ENCODE data around the gene MND1. TPM values are rescaled to one million over a fixed set of nuclear protein-coding genes. Genes with fewer than 3 reads are reported as not detected.
"Not testable (repeated sequence)": the region's sequence is repeated elsewhere in the genome, so short reads cannot be mapped to it uniquely, and the experiment has no call there.

Gene MND1

GRCh38 chr4:153461549-153461948, 117.1 kb downstream of the MND1 start:
- H2AFZ ChIP-seq (ENCODE audit: low read depth, low read length); H2BK12ac ChIP-seq (ENCODE audit: low read length in 2 of 2); H3K14ac ChIP-seq (ENCODE audit: low read length in 2 of 2); H4K8ac ChIP-seq (ENCODE audit: low read length); H3K4me1 ChIP-seq (ENCODE audit: control insufficient read depth, insufficient read depth, low read depth, low read length); H3K23ac ChIP-seq (ENCODE audit: low read length in 2 of 2); H3K9me3 ChIP-seq (ENCODE audit: control insufficient read depth, low read length); H3K18ac ChIP-seq (ENCODE audit: low read depth in 1 of 2, low read length in 2 of 2); H2BK120ac ChIP-seq (ENCODE audit: low read depth, low read length); DNase-seq; H3K79me1 ChIP-seq (replicated peaks; ENCODE audit: low read length, poor library complexity, severe bottlenecking); H2BK15ac ChIP-seq (ENCODE audit: low read depth, poor library complexity, severe bottlenecking); H4K91ac ChIP-seq (ENCODE audit: low read length); H3K4me3 ChIP-seq (ENCODE audit: insufficient read depth in 1 of 2, low read depth in 1 of 2, low read length in 2 of 2); H3K36me3 ChIP-seq (ENCODE audit: control insufficient read depth in 1 of 2, insufficient read depth in 2 of 2, low read depth in 1 of 2, low read length in 2 of 2); H2AK5ac ChIP-seq (ENCODE audit: low read length, severe bottlenecking); H3K27ac ChIP-seq (ENCODE audit: low read length, poor library complexity, severe bottlenecking); H3K9ac ChIP-seq (ENCODE audit: low read length); H3K27me3 ChIP-seq (ENCODE audit: control insufficient read depth in 1 of 2, insufficient read depth in 1 of 2, low read length in 2 of 2); H3K4me2 ChIP-seq (ENCODE audit: low read length, poor library complexity, severe bottlenecking); H3K4ac ChIP-seq (ENCODE audit: low read depth in 1 of 2, low read length in 2 of 2); H2BK5ac ChIP-seq (ENCODE audit: low read depth, low read length, poor library complexity, severe bottlenecking): not testable (repeated sequence)
- WGBS, result no CpG with 5 or more reads among the region's 4 CpGs

DNA sequence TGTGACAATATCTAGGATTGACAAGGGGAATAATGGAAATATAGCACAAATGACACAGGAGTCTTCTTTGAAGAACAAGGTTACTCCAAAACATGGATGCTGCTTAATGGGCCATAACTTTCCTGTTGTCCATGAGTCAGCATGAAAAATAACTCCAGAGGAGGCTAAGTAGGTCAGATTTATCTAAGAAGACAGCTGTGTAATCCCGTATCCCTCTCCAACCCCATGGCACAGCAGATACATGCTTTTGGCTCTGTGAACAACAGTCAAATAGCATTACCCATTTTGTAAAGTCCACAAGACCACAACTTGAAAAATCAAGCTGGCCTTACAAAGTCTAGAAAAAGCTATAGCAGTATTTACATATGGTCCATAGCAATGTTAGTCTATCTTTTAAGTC, 119.6 kb downstream of the MND1 start:
- Histone ChIP-seq H3K18ac (ENCODE audit: low read depth in 1 of 2, low read length in 2 of 2) (no peak overlapping the region), H2BK12ac (ENCODE audit: low read length in 2 of 2) (no peak overlapping the region), H3K4me3 (ENCODE audit: insufficient read depth in 1 of 2, low read depth in 1 of 2, low read length in 2 of 2) (no peak overlapping the region), H3K9ac (ENCODE audit: low read length) (no peak overlapping the region), H4K8ac (ENCODE audit: low read length) (no peak overlapping the region), H3K9me3 (ENCODE audit: control insufficient read depth, low read length) (no peaks in the 10 kb centered on the region), H3K23ac (ENCODE audit: low read length in 2 of 2) (peak overlapping the region in 1 of 2 experiments; percentile 79), H3K27me3 (ENCODE audit: control insufficient read depth in 1 of 2, insufficient read depth in 1 of 2, low read length in 2 of 2) (no peaks in the 10 kb centered on the region), H3K4me1 (ENCODE audit: control insufficient read depth, insufficient read depth, low read depth, low read length) (peaks cover 15% of the 10 kb centered on the region), H2BK5ac (ENCODE audit: low read depth, low read length, poor library complexity, severe bottlenecking) (no peak overlapping the region), H3K79me1 (replicated peaks; ENCODE audit: low read length, poor library complexity, severe bottlenecking) (peaks cover 10% of the 10 kb centered on the region), H2BK15ac (ENCODE audit: low read depth, poor library complexity, severe bottlenecking) (no peak overlapping the region), H3K36me3 (ENCODE audit: control insufficient read depth in 1 of 2, insufficient read depth in 2 of 2, low read depth in 1 of 2, low read length in 2 of 2) (no peaks in the 10 kb centered on the region), H2BK120ac (ENCODE audit: low read depth, low read length) (no peak overlapping the region), H3K4me2 (ENCODE audit: low read length, poor library complexity, severe bottlenecking) (no peak overlapping the region), H3K14ac (ENCODE audit: low read length in 2 of 2) (no peak overlapping the region), H4K91ac (ENCODE audit: low read length) (no peak overlapping the region), H3K4ac (ENCODE audit: low read depth in 1 of 2, low read length in 2 of 2) (no peak overlapping the region), H2AFZ (ENCODE audit: low read depth, low read length) (no peak overlapping the region), H2AK5ac (ENCODE audit: low read length, severe bottlenecking) (no peak overlapping the region), H3K27ac (ENCODE audit: low read length, poor library complexity, severe bottlenecking) (no peak overlapping the region)
- WGBS, result 24% methylated on average over 1 of the region's 1 CpG
- DNase-seq, result peak; percentile 22

Small RNA genes within 50 kb of the gene (small RNA-seq; reads per million reads assigned to genes)
- not detected for gene RN7SL419P (ENCODE audit: low read depth)
